ENCODE results near the gene MYO3B. TPM values are rescaled to one million over a fixed set of nuclear protein-coding genes. Genes with fewer than 3 reads are reported as not detected.

MYO3B gene
- total and polyA plus RNA-seq, 2 donors from 2014 or later = 3.5 to 6.4 TPM

DNA sequence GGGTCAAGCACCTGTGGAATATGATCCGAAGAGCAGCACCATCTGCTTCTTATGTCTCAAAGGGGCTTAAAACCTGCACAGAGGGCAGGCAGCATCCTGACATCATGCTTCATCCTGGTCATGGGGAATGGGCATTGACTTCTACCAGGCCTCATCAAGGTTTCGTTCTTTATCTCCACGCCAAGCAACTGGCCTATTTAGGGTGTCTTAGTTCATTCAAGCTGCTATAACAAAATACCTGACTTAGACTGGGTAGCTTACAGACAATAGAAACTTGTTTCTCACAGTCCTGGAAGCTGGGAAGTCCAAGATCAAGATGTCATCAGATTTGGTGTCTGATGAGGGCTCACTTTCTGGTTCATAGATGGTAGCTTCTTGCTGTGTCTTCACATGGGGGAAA is 69.4 kb downstream of the MYO3B start:
- intact Hi-C loops (cut with DNase I) = no loop called here
- H3K9ac ChIP-seq (ENCODE audit: low read length in 3 of 3) = no peak overlapping the region
- H3K27me3 ChIP-seq (ENCODE audit: control insufficient read depth, insufficient read depth, low read length) = no peaks in the 10 kb centered on the region
- H3K9me3 ChIP-seq (ENCODE audit: control insufficient read depth in 2 of 3, insufficient read depth in 1 of 3, low read length in 3 of 3) = no peaks in the 10 kb centered on the region
- no peaks in the 10 kb centered on the region for H3K4me1 ChIP-seq (ENCODE audit: control insufficient read depth in 2 of 3, insufficient read depth in 2 of 3, low read depth in 1 of 3, low read length in 3 of 3)
- H3K27ac ChIP-seq (ENCODE audit: low read depth in 2 of 2, low read length in 2 of 2) = no peak overlapping the region
- H3K4me3 ChIP-seq (ENCODE audit: low read length in 3 of 3) = no peak overlapping the region
- TF ChIP-seq, protein P1, sequence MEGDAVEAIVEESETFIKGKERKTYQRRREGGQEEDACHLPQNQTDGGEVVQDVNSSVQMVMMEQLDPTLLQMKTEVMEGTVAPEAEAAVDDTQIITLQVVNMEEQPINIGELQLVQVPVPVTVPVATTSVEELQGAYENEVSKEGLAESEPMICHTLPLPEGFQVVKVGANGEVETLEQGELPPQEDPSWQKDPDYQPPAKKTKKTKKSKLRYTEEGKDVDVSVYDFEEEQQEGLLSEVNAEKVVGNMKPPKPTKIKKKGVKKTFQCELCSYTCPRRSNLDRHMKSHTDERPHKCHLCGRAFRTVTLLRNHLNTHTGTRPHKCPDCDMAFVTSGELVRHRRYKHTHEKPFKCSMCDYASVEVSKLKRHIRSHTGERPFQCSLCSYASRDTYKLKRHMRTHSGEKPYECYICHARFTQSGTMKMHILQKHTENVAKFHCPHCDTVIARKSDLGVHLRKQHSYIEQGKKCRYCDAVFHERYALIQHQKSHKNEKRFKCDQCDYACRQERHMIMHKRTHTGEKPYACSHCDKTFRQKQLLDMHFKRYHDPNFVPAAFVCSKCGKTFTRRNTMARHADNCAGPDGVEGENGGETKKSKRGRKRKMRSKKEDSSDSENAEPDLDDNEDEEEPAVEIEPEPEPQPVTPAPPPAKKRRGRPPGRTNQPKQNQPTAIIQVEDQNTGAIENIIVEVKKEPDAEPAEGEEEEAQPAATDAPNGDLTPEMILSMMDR (IDR thresholded peaks at IDR 0.05; ENCODE audit: borderline replicate concordance, extremely low read depth, insufficient read depth) = no peak
- DNase-seq (no peak), FAIRE-seq (no peak)
- no peaks in the 10 kb centered on the region for H3K36me3 ChIP-seq (ENCODE audit: control insufficient read depth in 2 of 3, insufficient read depth in 3 of 3, low read length in 3 of 3)

DNA sequence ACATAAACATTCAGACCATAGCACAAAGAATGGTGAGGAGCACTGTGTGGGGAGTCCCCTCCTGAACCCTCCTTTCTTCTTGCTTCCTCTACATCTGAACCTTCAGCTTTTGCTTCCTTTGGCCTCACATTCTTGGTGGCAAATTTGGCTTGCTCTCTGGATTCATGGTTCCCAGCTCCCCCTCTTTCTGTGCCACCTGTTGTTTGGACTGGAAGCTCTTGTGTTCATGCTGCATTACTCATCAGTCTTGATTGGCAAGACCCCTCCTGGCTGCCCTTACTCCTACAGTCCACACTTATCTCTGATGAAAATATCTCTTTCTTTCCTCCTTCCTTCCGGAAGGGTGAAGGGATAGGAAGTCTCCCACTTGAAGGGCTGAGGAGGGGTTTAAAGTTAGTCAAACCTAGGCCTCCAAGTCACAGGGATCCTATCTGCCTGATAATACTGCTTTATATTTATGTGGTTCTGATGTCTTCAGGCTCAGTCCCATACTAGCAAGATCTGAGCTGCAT is 70.0 kb downstream of the MYO3B start:
- DNase-seq (no peak), FAIRE-seq (no peak)
- intact Hi-C loops (cut with DNase I) = no loop called here
- Histone ChIP-seq H3K27me3 (ENCODE audit: control insufficient read depth, insufficient read depth, low read length) (no peaks in the 10 kb centered on the region), H3K9ac (ENCODE audit: low read length in 3 of 3) (no peak overlapping the region), H3K4me1 (ENCODE audit: control insufficient read depth in 2 of 3, insufficient read depth in 2 of 3, low read depth in 1 of 3, low read length in 3 of 3) (no peaks in the 10 kb centered on the region), H3K9me3 (ENCODE audit: control insufficient read depth in 2 of 3, insufficient read depth in 1 of 3, low read length in 3 of 3) (no peaks in the 10 kb centered on the region), H3K27ac (ENCODE audit: low read depth in 2 of 2, low read length in 2 of 2) (no peak overlapping the region), H3K4me3 (ENCODE audit: low read length in 3 of 3) (no peak overlapping the region), H3K36me3 (ENCODE audit: control insufficient read depth in 2 of 3, insufficient read depth in 3 of 3, low read length in 3 of 3) (no peaks in the 10 kb centered on the region)
- TF ChIP-seq, protein P1 (IDR thresholded peaks at IDR 0.05; ENCODE audit: borderline replicate concordance, extremely low read depth, insufficient read depth) = no peak

DNA sequence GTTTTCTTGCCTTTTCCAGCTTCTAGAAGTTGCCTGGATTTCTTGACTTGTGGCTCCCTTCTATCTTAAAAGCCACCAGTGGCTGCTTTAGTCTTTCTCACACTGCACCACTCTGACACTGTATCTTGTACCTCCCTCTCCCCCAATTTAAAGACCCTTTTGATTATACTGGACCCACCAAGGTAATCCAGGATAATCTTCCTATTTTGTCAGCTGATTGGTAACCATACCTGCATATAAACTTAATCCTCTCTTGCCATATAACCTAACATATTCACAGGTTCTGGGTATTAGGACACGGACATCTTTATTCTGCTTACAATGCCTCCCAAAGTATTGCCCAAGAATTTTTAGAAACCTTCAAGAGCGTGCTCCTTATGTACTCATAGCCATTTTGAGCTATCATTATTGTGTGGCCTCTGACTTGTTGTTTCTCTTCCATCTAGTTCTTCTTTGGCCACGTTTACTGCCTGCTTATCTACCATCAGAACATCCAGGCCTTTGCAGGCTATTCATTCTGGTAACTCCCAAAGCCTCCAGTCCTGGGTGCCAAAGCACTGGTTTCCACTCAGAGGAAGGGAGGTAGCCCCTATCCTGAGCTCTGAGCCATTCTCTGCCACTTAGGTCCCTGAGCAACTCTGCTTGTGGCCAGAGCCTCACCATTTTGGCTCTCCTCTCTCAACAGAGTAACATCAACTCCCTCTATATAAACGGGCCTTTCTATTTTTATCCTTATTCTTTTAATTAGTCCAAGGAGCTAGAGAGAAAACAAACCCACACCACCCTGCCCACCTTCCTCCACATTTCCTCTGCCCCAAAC is 70.8 kb downstream of the MYO3B start:
- DNase-seq (no peak), FAIRE-seq (no peak)
- TF ChIP-seq, protein P1 (IDR thresholded peaks at IDR 0.05; ENCODE audit: borderline replicate concordance, extremely low read depth, insufficient read depth) = no peak
- no peaks in the 10 kb centered on the region for H3K4me1 ChIP-seq (ENCODE audit: control insufficient read depth in 2 of 3, insufficient read depth in 2 of 3, low read depth in 1 of 3, low read length in 3 of 3)
- H3K9ac ChIP-seq (ENCODE audit: low read length in 3 of 3) = no peak overlapping the region
- no peak overlapping the region for H3K27ac ChIP-seq (ENCODE audit: low read depth in 2 of 2, low read length in 2 of 2)
- no peaks in the 10 kb centered on the region for H3K36me3 ChIP-seq (ENCODE audit: control insufficient read depth in 2 of 3, insufficient read depth in 3 of 3, low read length in 3 of 3)
- H3K27me3 ChIP-seq (ENCODE audit: control insufficient read depth, insufficient read depth, low read length) = no peaks in the 10 kb centered on the region
- no peaks in the 10 kb centered on the region for H3K9me3 ChIP-seq (ENCODE audit: control insufficient read depth in 2 of 3, insufficient read depth in 1 of 3, low read length in 3 of 3)
- H3K4me3 ChIP-seq (ENCODE audit: low read length in 3 of 3) = no peak overlapping the region
- intact Hi-C loops (cut with DNase I) = no loop called here
